GM23338 (cell line): Measurements from ENCODE around the gene PARP6. TPM values are rescaled to one million over a fixed set of nuclear protein-coding genes. Genes with fewer than 3 reads are reported as not detected.

Experiments used
- ATAC-seq: fragments of 200-7000 bp; cut with Tn5 transposase; 3 replicates; pipeline ENCODE4 v1.9.1; 2020
- DNase-seq: peaks from one replicate; pipeline ENCODE4 v3.0.0-alpha.2; 2015; ENCODE audit warnings: low spot score
- H2AFZ ChIP-seq: fragments of 200-600 bp; sonication (generic); 2 replicates; pipeline ENCODE4 v1.8.0; 2016; ENCODE audit warnings: antibody characterized with exemption, mild to moderate bottlenecking, moderate library complexity
- H3F3A ChIP-seq: fragments of 200-600 bp; sonication (generic); replicated peaks from 2 replicates; pipeline ENCODE4 v1.8.0; 2017; ENCODE audit warnings: antibody characterized with exemption, mixed run types, low read depth
- H3K27ac ChIP-seq: fragments of 200-600 bp; sonication (generic); 2 replicates; pipeline ENCODE4 v1.6.1; 2016; ENCODE audit warnings: low read depth
- H3K27me3 ChIP-seq: fragments of 200-600 bp; sonication (generic); 2 replicates; pipeline ENCODE4 v1.8.0; 2016; ENCODE audit warnings: mild to moderate bottlenecking, mixed run types, moderate library complexity; ENCODE audit not compliant: insufficient read depth
- H3K36me3 ChIP-seq: fragments of 200-600 bp; sonication (generic); 2 replicates; pipeline ENCODE4 v1.8.0; 2016; ENCODE audit warnings: mild to moderate bottlenecking; ENCODE audit not compliant: insufficient read depth
- H3K4me1 ChIP-seq: fragments of 200-600 bp; sonication (generic); 2 replicates; pipeline ENCODE4 v1.8.0; 2016; ENCODE audit warnings: mild to moderate bottlenecking, moderate library complexity; ENCODE audit not compliant: insufficient read depth
- H3K4me2 ChIP-seq: fragments of 200-600 bp; sonication (generic); 2 replicates; pipeline ENCODE4 v1.7.1; 2017; ENCODE audit warnings: mixed run types
- H3K4me3 ChIP-seq: fragments of 200-600 bp; sonication (generic); 2 replicates; pipeline ENCODE4 v1.6.1; 2016; ENCODE audit warnings: mixed run types
- H3K79me2 ChIP-seq: fragments of 200-600 bp; sonication (generic); replicated peaks from 2 replicates; pipeline ENCODE4 v1.8.0; 2017; ENCODE audit warnings: mild to moderate bottlenecking; ENCODE audit not compliant: insufficient read depth
- H3K9me2 ChIP-seq: fragments of 200-600 bp; sonication (generic); 2 replicates; pipeline ENCODE4 v1.8.0; 2017; ENCODE audit not compliant: insufficient read depth
- H4K20me1 ChIP-seq: fragments of 200-600 bp; sonication (generic); replicated peaks from 2 replicates; pipeline ENCODE4 v1.8.0; 2017; ENCODE audit warnings: mild to moderate bottlenecking; ENCODE audit not compliant: insufficient read depth
- H3K27ac Mint-ChIP-seq: 2 replicates; pipeline ENCODE4 v1.8.0; 2020; ENCODE audit warnings: inconsistent platforms, mild to moderate bottlenecking, moderate library complexity, mixed read lengths
- H3K27me3 Mint-ChIP-seq: 3 replicates; pipeline ENCODE4 v1.8.0; 2022; ENCODE audit warnings: low read depth, mild to moderate bottlenecking, moderate library complexity, mixed read lengths, inconsistent platforms; ENCODE audit not compliant: insufficient read depth, poor library complexity
- H3K36me3 Mint-ChIP-seq: 3 replicates; pipeline ENCODE4 v1.8.0; 2021; ENCODE audit warnings: low read depth, mild to moderate bottlenecking, inconsistent platforms, moderate library complexity, mixed read lengths
- H3K4me1 Mint-ChIP-seq: 3 replicates; pipeline ENCODE4 v1.8.0; 2020; ENCODE audit warnings: mild to moderate bottlenecking, inconsistent platforms, mixed read lengths
- H3K4me3 Mint-ChIP-seq: 3 replicates; pipeline ENCODE4 v1.8.0; 2021; ENCODE audit warnings: moderate library complexity, mild to moderate bottlenecking, inconsistent platforms, mixed read lengths
- H3K9me3 Mint-ChIP-seq: 3 replicates; pipeline ENCODE4 v1.8.0; 2020; ENCODE audit warnings: moderate library complexity, mild to moderate bottlenecking, inconsistent platforms, mixed read lengths
- CREB1 ChIP-seq: fragments of 250-450 bp; sonication (Bioruptor Pico); IDR thresholded peaks from 2 replicates; pipeline ENCODE4 v1.5.0; 2020; ENCODE audit warnings: low read depth, mild to moderate bottlenecking, moderate library complexity
- EZH2 ChIP-seq: fragments of 200-600 bp; sonication (generic); IDR thresholded peaks from one replicate; pipeline ENCODE4 v1.8.0; 2017; ENCODE audit warnings: antibody characterized with exemption, mild to moderate bottlenecking, low read depth; ENCODE audit not compliant: unreplicated experiment
- EZH2phosphoT487 ChIP-seq: fragments of 200-600 bp; sonication (generic); IDR thresholded peaks from one replicate; pipeline ENCODE4 v1.8.1; 2018; ENCODE audit warnings: antibody characterized with exemption; ENCODE audit not compliant: unreplicated experiment
- JUNB ChIP-seq: IDR thresholded peaks from one replicate; pipeline ENCODE4 v1.6.1; 2016; ENCODE audit warnings: antibody characterized with exemption; ENCODE audit not compliant: unreplicated experiment
- NANOG ChIP-seq: IDR thresholded peaks from 2 replicates; pipeline ENCODE4 v1.6.1; 2016; ENCODE audit warnings: antibody characterized with exemption, borderline replicate concordance
- STAT1 ChIP-seq: IDR thresholded peaks from one replicate; pipeline ENCODE4 v1.6.1; 2016; ENCODE audit warnings: antibody characterized with exemption; ENCODE audit not compliant: unreplicated experiment
- ZNF114 ChIP-seq: fragments of 250-450 bp; sonication (Bioruptor Pico); IDR thresholded peaks from 2 replicates; pipeline ENCODE4 v1.5.0; 2020; ENCODE audit warnings: mild to moderate bottlenecking, moderate library complexity
- ZNF331 ChIP-seq: fragments of 250-450 bp; sonication (Bioruptor Pico); IDR thresholded peaks from 2 replicates; pipeline ENCODE4 v1.5.0; 2020; ENCODE audit warnings: low read depth, mild to moderate bottlenecking, moderate library complexity
- polyA plus RNA-seq: library from polyadenylated mRNA; unstranded; fragments of >200 nt; fragmentation: Nextera tagmentation; extraction: Ambion mirVana; gene quantifications from 2 replicates; pipeline ENCODE4 v1.2.1, GENCODE V29; 2016
- total RNA-seq: library from RNA; depleted of rRNA; stranded (reverse); fragments of >200 nt; shearing (Covaris generic); gene quantifications from 2 replicates; pipeline ENCODE4 v1.2.3, GENCODE V29; 2014
- TF ChIP-seq, protein P1 (sequence below): IDR thresholded peaks from one replicate; pipeline ENCODE4 v1.6.1; 2018; ENCODE audit warnings: antibody characterized with exemption; ENCODE audit not compliant: unreplicated experiment
- TF ChIP-seq, protein P2 (sequence below): IDR thresholded peaks from 2 replicates; pipeline ENCODE4 v1.6.1; 2016; ENCODE audit warnings: antibody characterized with exemption
- TF ChIP-seq, protein P3 (sequence below), 2 experiments: fragments of 200-600 bp in 1 of 2; sonication (generic) in 1 of 2; conservative IDR thresholded peaks; 2 replicates each; pipeline versions ENCODE4 v1.5.1 to v1.6.1; 2016 to 2017; ENCODE audit warnings: antibody characterized with exemption in 2 of 2, low read depth in 2 of 2, mild to moderate bottlenecking in 2 of 2, moderate library complexity in 1 of 2

Gene PARP6
- total and polyA plus RNA-seq, 2 experiments from 2014 or later, result 27.6 to 28.1 TPM

DNA sequence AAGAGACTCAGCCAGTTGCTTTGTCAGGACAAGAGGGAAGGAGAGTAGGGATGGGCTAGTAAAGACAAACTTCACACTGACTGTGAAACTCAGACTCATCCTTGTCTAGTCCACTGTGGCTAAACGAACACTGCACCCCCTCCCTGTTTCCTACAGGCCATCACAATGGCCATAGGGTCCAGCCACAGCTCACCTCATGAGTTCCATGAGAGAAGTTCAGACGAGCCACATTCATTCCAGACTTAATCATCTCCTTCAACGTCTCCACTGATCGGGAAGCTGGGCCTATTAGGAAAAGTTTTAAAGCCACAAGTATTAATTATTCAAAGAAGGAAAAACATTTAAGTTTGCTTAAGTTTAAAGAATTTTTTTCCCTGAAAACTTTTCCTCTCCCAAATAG is 55.1 kb downstream of the PARP6 start:
- ATAC-seq (no peak), DNase-seq (no peak)
- H3K27me3 Mint-ChIP-seq, result peaks cover 5% of the 10 kb centered on the region
- no peaks in the 10 kb centered on the region for H3K9me2 ChIP-seq
- H3F3A ChIP-seq, result peaks cover 30% of the 10 kb centered on the region
- H3K9me3 Mint-ChIP-seq, result no peaks in the 10 kb centered on the region
- no peak overlapping the region for H3K4me3 Mint-ChIP-seq
- peaks cover 83% of the 10 kb centered on the region for H3K79me2 ChIP-seq
- H2AFZ ChIP-seq, result no peak overlapping the region
- H3K27ac Mint-ChIP-seq, result no peak overlapping the region; the same call in 1 of the 2 replicates
- peaks cover 87% of the 10 kb centered on the region for H3K36me3 Mint-ChIP-seq
- H3K36me3 ChIP-seq, result peaks cover 87% of the 10 kb centered on the region
- H3K4me3 ChIP-seq, result no peak overlapping the region
- TF ChIP-seq STAT1, result no peak
- no peak for TF ChIP-seq ZNF114
- TF ChIP-seq, protein P1, sequence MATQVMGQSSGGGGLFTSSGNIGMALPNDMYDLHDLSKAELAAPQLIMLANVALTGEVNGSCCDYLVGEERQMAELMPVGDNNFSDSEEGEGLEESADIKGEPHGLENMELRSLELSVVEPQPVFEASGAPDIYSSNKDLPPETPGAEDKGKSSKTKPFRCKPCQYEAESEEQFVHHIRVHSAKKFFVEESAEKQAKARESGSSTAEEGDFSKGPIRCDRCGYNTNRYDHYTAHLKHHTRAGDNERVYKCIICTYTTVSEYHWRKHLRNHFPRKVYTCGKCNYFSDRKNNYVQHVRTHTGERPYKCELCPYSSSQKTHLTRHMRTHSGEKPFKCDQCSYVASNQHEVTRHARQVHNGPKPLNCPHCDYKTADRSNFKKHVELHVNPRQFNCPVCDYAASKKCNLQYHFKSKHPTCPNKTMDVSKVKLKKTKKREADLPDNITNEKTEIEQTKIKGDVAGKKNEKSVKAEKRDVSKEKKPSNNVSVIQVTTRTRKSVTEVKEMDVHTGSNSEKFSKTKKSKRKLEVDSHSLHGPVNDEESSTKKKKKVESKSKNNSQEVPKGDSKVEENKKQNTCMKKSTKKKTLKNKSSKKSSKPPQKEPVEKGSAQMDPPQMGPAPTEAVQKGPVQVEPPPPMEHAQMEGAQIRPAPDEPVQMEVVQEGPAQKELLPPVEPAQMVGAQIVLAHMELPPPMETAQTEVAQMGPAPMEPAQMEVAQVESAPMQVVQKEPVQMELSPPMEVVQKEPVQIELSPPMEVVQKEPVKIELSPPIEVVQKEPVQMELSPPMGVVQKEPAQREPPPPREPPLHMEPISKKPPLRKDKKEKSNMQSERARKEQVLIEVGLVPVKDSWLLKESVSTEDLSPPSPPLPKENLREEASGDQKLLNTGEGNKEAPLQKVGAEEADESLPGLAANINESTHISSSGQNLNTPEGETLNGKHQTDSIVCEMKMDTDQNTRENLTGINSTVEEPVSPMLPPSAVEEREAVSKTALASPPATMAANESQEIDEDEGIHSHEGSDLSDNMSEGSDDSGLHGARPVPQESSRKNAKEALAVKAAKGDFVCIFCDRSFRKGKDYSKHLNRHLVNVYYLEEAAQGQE, result no peak
- TF ChIP-seq NANOG, result no peak
- TF ChIP-seq EZH2phosphoT487, result no peak
- TF ChIP-seq, protein P2, sequence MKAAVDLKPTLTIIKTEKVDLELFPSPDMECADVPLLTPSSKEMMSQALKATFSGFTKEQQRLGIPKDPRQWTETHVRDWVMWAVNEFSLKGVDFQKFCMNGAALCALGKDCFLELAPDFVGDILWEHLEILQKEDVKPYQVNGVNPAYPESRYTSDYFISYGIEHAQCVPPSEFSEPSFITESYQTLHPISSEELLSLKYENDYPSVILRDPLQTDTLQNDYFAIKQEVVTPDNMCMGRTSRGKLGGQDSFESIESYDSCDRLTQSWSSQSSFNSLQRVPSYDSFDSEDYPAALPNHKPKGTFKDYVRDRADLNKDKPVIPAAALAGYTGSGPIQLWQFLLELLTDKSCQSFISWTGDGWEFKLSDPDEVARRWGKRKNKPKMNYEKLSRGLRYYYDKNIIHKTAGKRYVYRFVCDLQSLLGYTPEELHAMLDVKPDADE, result no peak
- TF ChIP-seq CREB1, result no peak
- TF ChIP-seq EZH2, result no peak
- TF ChIP-seq, protein P3, sequence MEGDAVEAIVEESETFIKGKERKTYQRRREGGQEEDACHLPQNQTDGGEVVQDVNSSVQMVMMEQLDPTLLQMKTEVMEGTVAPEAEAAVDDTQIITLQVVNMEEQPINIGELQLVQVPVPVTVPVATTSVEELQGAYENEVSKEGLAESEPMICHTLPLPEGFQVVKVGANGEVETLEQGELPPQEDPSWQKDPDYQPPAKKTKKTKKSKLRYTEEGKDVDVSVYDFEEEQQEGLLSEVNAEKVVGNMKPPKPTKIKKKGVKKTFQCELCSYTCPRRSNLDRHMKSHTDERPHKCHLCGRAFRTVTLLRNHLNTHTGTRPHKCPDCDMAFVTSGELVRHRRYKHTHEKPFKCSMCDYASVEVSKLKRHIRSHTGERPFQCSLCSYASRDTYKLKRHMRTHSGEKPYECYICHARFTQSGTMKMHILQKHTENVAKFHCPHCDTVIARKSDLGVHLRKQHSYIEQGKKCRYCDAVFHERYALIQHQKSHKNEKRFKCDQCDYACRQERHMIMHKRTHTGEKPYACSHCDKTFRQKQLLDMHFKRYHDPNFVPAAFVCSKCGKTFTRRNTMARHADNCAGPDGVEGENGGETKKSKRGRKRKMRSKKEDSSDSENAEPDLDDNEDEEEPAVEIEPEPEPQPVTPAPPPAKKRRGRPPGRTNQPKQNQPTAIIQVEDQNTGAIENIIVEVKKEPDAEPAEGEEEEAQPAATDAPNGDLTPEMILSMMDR (conservative IDR thresholded peaks at IDR 0.05; ENCODE audit: low read depth in 2 of 2), result no peak
- no peak for TF ChIP-seq ZNF331 (CRISPR knock-in tag)
- peaks cover 83% of the 10 kb centered on the region for H4K20me1 ChIP-seq
- H3K4me1 Mint-ChIP-seq, result peaks cover 15% of the 10 kb centered on the region; the same call in 2 of the 3 replicates
- no peaks in the 10 kb centered on the region for H3K27me3 ChIP-seq
- peaks cover 5% of the 10 kb centered on the region for H3K4me1 ChIP-seq
- H3K27ac ChIP-seq, result no peak overlapping the region; the same call in 1 of the 2 replicates
- no peak overlapping the region for H3K4me2 ChIP-seq

DNA sequence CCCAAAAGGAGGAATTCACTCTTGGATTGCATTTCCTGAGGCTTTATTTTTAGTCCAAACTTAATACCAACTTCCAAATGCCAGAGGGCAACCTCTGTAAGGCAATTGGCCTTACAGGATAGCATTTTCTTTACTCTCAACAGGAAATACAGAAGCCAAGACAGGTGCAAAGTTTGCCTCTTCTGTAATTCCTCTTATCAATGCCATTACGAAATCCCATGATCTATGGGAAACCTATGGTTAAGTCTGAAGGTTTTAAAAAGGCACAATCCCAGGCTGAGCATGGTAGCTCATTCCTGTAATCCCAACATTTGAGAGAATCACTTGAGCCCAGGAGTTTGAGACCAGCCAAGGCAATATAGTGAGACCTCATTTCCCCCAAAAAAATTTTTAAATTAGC is 56.3 kb downstream of the PARP6 start:
- ATAC-seq (no peak), DNase-seq (no peak)
- peaks cover 92% of the 10 kb centered on the region for H3K36me3 ChIP-seq
- H3K27me3 ChIP-seq, result no peaks in the 10 kb centered on the region
- peaks cover 93% of the 10 kb centered on the region for H3K36me3 Mint-ChIP-seq
- H3K79me2 ChIP-seq, result peaks cover 79% of the 10 kb centered on the region
- peaks cover 3% of the 10 kb centered on the region; the same call in 1 of the 2 replicates for H3K4me1 ChIP-seq
- peaks cover 83% of the 10 kb centered on the region for H4K20me1 ChIP-seq
- no peak overlapping the region for H2AFZ ChIP-seq
- peaks cover 7% of the 10 kb centered on the region for H3K27me3 Mint-ChIP-seq
- H3K4me3 ChIP-seq, result no peak overlapping the region
- H3K4me2 ChIP-seq, result no peak overlapping the region
- H3K4me1 Mint-ChIP-seq, result peaks cover 8% of the 10 kb centered on the region; the same call in 2 of the 3 replicates
- no peak overlapping the region for H3K27ac Mint-ChIP-seq
- H3F3A ChIP-seq, result peaks cover 32% of the 10 kb centered on the region
- no peak overlapping the region for H3K4me3 Mint-ChIP-seq
- no peaks in the 10 kb centered on the region for H3K9me3 Mint-ChIP-seq
- no peak overlapping the region for H3K27ac ChIP-seq
- no peaks in the 10 kb centered on the region for H3K9me2 ChIP-seq
- TF ChIP-seq ZNF331 (CRISPR knock-in tag) (no peak), JUNB (no peak), EZH2phosphoT487 (no peak), EZH2 (no peak), STAT1 (no peak), ZNF114 (no peak), NANOG (no peak), CREB1 (no peak)
- TF ChIP-seq, protein P1, result no peak
